GM12878 (cell line): ENCODE data around the gene PNMA1. TPM values are rescaled to one million over a fixed set of nuclear protein-coding genes. Genes with fewer than 3 reads are reported as not detected.

ENCODE experiments used
- ATAC-seq: fragments of 200-7000 bp; cut with Tn5 transposase; 3 replicates; pipeline ENCODE4 v1.9.1; 2020; ENCODE audit warnings: mild to moderate bottlenecking, moderate library complexity
- BruUV-seq: library from RNA; stranded (reverse); fragments of 400-500 nt; replicated peaks from 2 replicates; lab custom pipeline; 2021; lab: Mats Ljungman, UMichigan
- CTCF ChIA-PET: fragments of 300-600 bp; sonication (Branson Sonifier 250); formaldehyde crosslinking; extraction: SDS; loops from one replicate; lab custom pipeline; 2021; ENCODE audit warnings: inconsistent platforms; lab: Yijun Ruan, JAX
- POLR2A ChIA-PET: fragments of 350-600 bp; formaldehyde crosslinking; extraction: SDS; loops from one replicate; lab custom pipeline; 2021; ENCODE audit warnings: inconsistent platforms; lab: Charles Lee
- RAD21 ChIA-PET: fragments of 300-600 bp; sonication (Branson Sonifier 250); formaldehyde crosslinking; loops from one replicate; lab custom pipeline; 2023; ENCODE audit warnings: antibody characterized with exemption; ENCODE audit not compliant: unreplicated experiment; lab: Charles Lee
- SMC1A ChIA-PET: fragments of 300-600 bp; sonication (Branson Sonifier 250); formaldehyde crosslinking; loops from one replicate; lab custom pipeline; 2023; ENCODE audit not compliant: unreplicated experiment, uncharacterized antibody; lab: Charles Lee
- DNase-seq: peaks from one replicate; pipeline ENCODE4 v3.0.0-alpha.2; 2011; ENCODE audit warnings: low read depth, low spot score
- FAIRE-seq: peaks from 3 replicates; lab custom pipeline; 2011; peaks lifted over from hg19 to GRCh38; lab: Jason Lieb, UNC
- H2AFZ ChIP-seq: 2 replicates; pipeline ENCODE4 v1.6.0; 2011; ENCODE audit warnings: low read depth, low read length, control low read depth; ENCODE audit not compliant: control insufficient read depth
- H3K27ac ChIP-seq: 2 replicates; pipeline ENCODE4 v1.5.1; 2011; ENCODE audit warnings: control low read depth; ENCODE audit not compliant: control insufficient read depth, insufficient read depth
- H3K27me3 ChIP-seq, 2 experiments: replicated peaks in 1 of 2; 2 replicates each; pipeline versions ENCODE4 v1.6.0 to v1.6.1; 2011; ENCODE audit warnings: low read length in 1 of 2; ENCODE audit not compliant: control insufficient read depth in 2 of 2, insufficient read depth in 2 of 2
- H3K36me3 ChIP-seq, 2 experiments: 2 replicates each; pipeline ENCODE4 v1.5.1; 2011; ENCODE audit warnings: low read length in 1 of 2; ENCODE audit not compliant: control insufficient read depth in 2 of 2, insufficient read depth in 2 of 2
- H3K4me1 ChIP-seq: 2 replicates; pipeline ENCODE4 v1.6.1; 2011; ENCODE audit warnings: mild to moderate bottlenecking, low read length, moderate library complexity, mixed read lengths; ENCODE audit not compliant: control insufficient read depth, insufficient read depth
- H3K4me2 ChIP-seq: 2 replicates; pipeline ENCODE4 v1.6.0; 2011; ENCODE audit warnings: control low read depth; ENCODE audit not compliant: control insufficient read depth, insufficient read depth
- H3K4me3 ChIP-seq: fragments of 200-600 bp; sonication (generic); 2 replicates; pipeline ENCODE4 v1.5.1; 2016
- H3K79me2 ChIP-seq: 2 replicates; pipeline ENCODE4 v1.6.0; 2011; ENCODE audit warnings: low read length; ENCODE audit not compliant: control insufficient read depth, insufficient read depth
- H3K9ac ChIP-seq: 2 replicates; pipeline ENCODE4 v1.8.0; 2011; ENCODE audit warnings: low read length, control low read depth, mixed read lengths; ENCODE audit not compliant: control insufficient read depth, insufficient read depth
- H3K9me3 ChIP-seq: replicated peaks from 3 replicates; pipeline ENCODE4 v1.5.1; 2011; ENCODE audit warnings: mild to moderate bottlenecking, low read length; ENCODE audit not compliant: control insufficient read depth, insufficient read depth
- H4K20me1 ChIP-seq: 2 replicates; pipeline ENCODE4 v1.6.0; 2011; ENCODE audit not compliant: control insufficient read depth, insufficient read depth
- ATF7 ChIP-seq: fragments of 450-650 bp; IDR thresholded peaks from 2 replicates; pipeline ENCODE4 v1.6.1; 2016; ENCODE audit warnings: low read depth, mild to moderate bottlenecking
- CBFB ChIP-seq: IDR thresholded peaks from 2 replicates; pipeline ENCODE4 v1.6.1; 2016; ENCODE audit warnings: antibody characterized with exemption, low read depth
- CHD1 ChIP-seq: IDR thresholded peaks from 2 replicates; pipeline ENCODE4 v1.6.1; 2012; ENCODE audit warnings: low read depth, low read length, improper control_type of control experiment
- IRF4 ChIP-seq: IDR thresholded peaks from 2 replicates; pipeline ENCODE4 v1.6.1; 2011; ENCODE audit warnings: low read depth, low read length
- KAT2A ChIP-seq: conservative IDR thresholded peaks from 2 replicates; pipeline ENCODE4 v1.6.1; 2011; ENCODE audit warnings: low read depth, low read length; ENCODE audit not compliant: control insufficient read depth
- KDM1A ChIP-seq: fragments of 200-600 bp; sonication (generic); IDR thresholded peaks from 2 replicates; pipeline ENCODE4 v1.6.1; 2016; ENCODE audit warnings: borderline replicate concordance
- MAX ChIP-seq: IDR thresholded peaks from 2 replicates; pipeline ENCODE4 v1.6.1; 2012; ENCODE audit warnings: low read depth, low read length, improper control_type of control experiment
- MLLT1 ChIP-seq: fragments of 450-650 bp; IDR thresholded peaks from 2 replicates; pipeline ENCODE4 v1.6.1; 2016; ENCODE audit warnings: mild to moderate bottlenecking
- NFYA ChIP-seq: IDR thresholded peaks from 2 replicates; pipeline ENCODE4 v1.6.1; 2011; ENCODE audit warnings: low read depth, mild to moderate bottlenecking, low read length, improper control_type of control experiment, borderline replicate concordance
- PKNOX1 ChIP-seq: fragments of 450-650 bp; IDR thresholded peaks from 2 replicates; pipeline ENCODE4 v1.6.1; 2016; ENCODE audit warnings: mild to moderate bottlenecking
- POLR2A ChIP-seq: IDR thresholded peaks from 2 replicates; pipeline ENCODE4 v1.6.1; 2011; ENCODE audit warnings: low read depth, mild to moderate bottlenecking, low read length
- PRDM15 ChIP-seq: fragments of 450-650 bp; formaldehyde crosslinking; IDR thresholded peaks from 2 replicates; pipeline ENCODE4 v1.4.0; 2020; ENCODE audit warnings: mild to moderate bottlenecking, moderate library complexity
- RB1 ChIP-seq: fragments of 450-650 bp; formaldehyde crosslinking; IDR thresholded peaks from 2 replicates; pipeline ENCODE4 v1.6.1; 2017; ENCODE audit warnings: mild to moderate bottlenecking, borderline replicate concordance
- RELA ChIP-seq: fragments of 450-650 bp; IDR thresholded peaks from 2 replicates; pipeline ENCODE4 v1.8.0; 2014; ENCODE audit warnings: borderline replicate concordance; ENCODE audit not compliant: partially characterized antibody
- SIX5 ChIP-seq: IDR thresholded peaks from 2 replicates; pipeline ENCODE4 v1.6.1; 2011; ENCODE audit warnings: mild to moderate bottlenecking, low read depth, low read length, moderate library complexity; ENCODE audit not compliant: severe bottlenecking
- SMC3 ChIP-seq: IDR thresholded peaks from 2 replicates; pipeline ENCODE4 v1.6.1; 2011; ENCODE audit warnings: low read length, improper control_type of control experiment, borderline replicate concordance
- SP1 ChIP-seq: IDR thresholded peaks from one replicate; pipeline ENCODE4 v1.6.1; 2011; ENCODE audit warnings: low read depth, low read length
- SREBF1 ChIP-seq: IDR thresholded peaks from 2 replicates; pipeline ENCODE4 v1.6.1; 2012; ENCODE audit warnings: mild to moderate bottlenecking, low read length
- WGBS: methylation state at CpG from one replicate; pipeline ENCODE4 v1.1.6; 2016; ENCODE audit warnings: low lambda C conversion rate; ENCODE audit not compliant: insufficient replicate concordance, insufficient coverage; ENCODE audit errors: missing lambda C conversion rate; 5-methylcytosine and 5-hydroxymethylcytosine counted together
- in situ Hi-C: fragments of 300-500 bp; cut with MboI; formaldehyde crosslinking; loops from 9 replicates; pipeline ENCODE4 v1.14.3; 2018; ENCODE audit warnings: mixed read lengths
- intact Hi-C: fragments of 100-400 bp; cut with micrococcal nuclease; formaldehyde crosslinking; loops from one replicate; pipeline ENCODE4 v1.14.2; 2022; ENCODE audit not compliant: unreplicated experiment
- polyA plus RNA-seq, 11 experiments: library from polyadenylated mRNA; depleted of rRNA in 4 of 11; unstranded in 6 of 11; stranded (reverse) in 5 of 11; fragments of >200 nt; fragmentation: Nextera tagmentation in 4 of 11; fragmentation: Illumina TruSeq in 1 of 11; extraction: Ambion mirVana in 4 of 11; extraction: Trizol in 1 of 11; gene quantifications; 1 replicate in 1 of 11; 2 replicates in 10 of 11; pipeline versions ENCODE4 v1.2.1 to v1.2.3, GENCODE V29; 2011 to 2016; ENCODE audit warnings: inconsistent platforms in 2 of 11, missing spikeins in 2 of 11, low read depth in 1 of 11
- total RNA-seq, 4 experiments: library from RNA; depleted of rRNA in 3 of 4; stranded (reverse); fragments of >200 nt in 3 of 4; fragmentation: Illumina TruSeq in 1 of 4; extraction: Trizol in 1 of 4; gene quantifications; 2 replicates each; pipeline versions ENCODE4 v1.2.1 to v1.2.3, GENCODE V29; 2013 to 2021

PNMA1 gene
- total and polyA plus RNA-seq, 10 of the 15 experiments (the other 5 are each of a cell fraction or from before 2014, with no cell fraction given) = 1.8 to 39.3 (median 11.1) TPM

GRCh38 chr14:73686901-73687300, 27.3 kb downstream of the PNMA1 start:
- BruUV-seq = no TSS peak
- RAD21 ChIA-PET = no interaction called here
- FAIRE-seq = no peak
- SMC1A ChIA-PET = interaction anchor here (1.3 kb wide), 1 partner anchor 9 kb away, joined by 3 read pairs; no protein-coding TSS in a partner anchor
- H3K27ac ChIP-seq = no peak overlapping the region
- H3K9ac ChIP-seq = no peak overlapping the region
- H3K36me3 ChIP-seq = no peaks in the 10 kb centered on the region
- no peaks in the 10 kb centered on the region for H3K4me1 ChIP-seq
- no peak overlapping the region for H2AFZ ChIP-seq
- TF ChIP-seq MLLT1 (no peak), PRDM15 (CRISPR knock-in tag) (no peak), MAX (no peak), KAT2A (no peak), CBFB (no peak), CHD1 (no peak), NFYA (no peak), POLR2A (no peak), SP1 (no peak), PKNOX1 (no peak), ATF7 (no peak), SMC3 (no peak), RELA (no peak), KDM1A (no peak), RB1 (no peak), SREBF1 (no peak), IRF4 (no peak), SIX5 (no peak)
- TF ChIP-seq, all 136 proteins: peak for 0
- no peak overlapping the region for H3K4me2 ChIP-seq
- POLR2A ChIA-PET = interaction anchor here (1.4 kb wide), 1 partner anchor 43 kb away, joined by 7 read pairs; the partner anchor contains the start of gene DNAL1
- H4K20me1 ChIP-seq = no peaks in the 10 kb centered on the region
- no peaks in the 10 kb centered on the region for H3K27me3 ChIP-seq
- H3K4me3 ChIP-seq = no peak overlapping the region
- no peaks in the 10 kb centered on the region for H3K9me3 ChIP-seq
- WGBS = 74% methylated on average over 3 of the region's 3 CpGs
- no peaks in the 10 kb centered on the region for H3K79me2 ChIP-seq
- intact Hi-C loops = no loop called here
- in situ Hi-C loops = no loop called here
- CTCF ChIA-PET = interaction anchor here (0.6 to 1.9 kb wide), 3 partner anchors 13 to 293 kb away, joined by 3 to 6 read pairs (median 3); no protein-coding TSS in a partner anchor
- ATAC-seq (no peak), DNase-seq (no peak)
